M059J (cell line): ENCODE results near the gene ABCC4. TPM values are rescaled to one million over a fixed set of nuclear protein-coding genes. Genes with fewer than 3 reads are reported as not detected.

Source experiments
- DNase-seq: peaks from one replicate; pipeline ENCODE4 v3.0.0-alpha.2; 2012; ENCODE audit warnings: low read depth
- total RNA-seq: library from RNA; depleted of rRNA; stranded (reverse); fragments of >200 nt; shearing (Covaris generic); gene quantifications from 2 replicates; pipeline ENCODE4 v1.2.3, GENCODE V29; 2014

Gene ABCC4
- total RNA-seq, 1 experiment from 2014 or later: 20.6 TPM

GRCh38 chr13:95258098-95258497, 43.2 kb downstream of the ABCC4 start:
- DNase-seq: no peak

DNA sequence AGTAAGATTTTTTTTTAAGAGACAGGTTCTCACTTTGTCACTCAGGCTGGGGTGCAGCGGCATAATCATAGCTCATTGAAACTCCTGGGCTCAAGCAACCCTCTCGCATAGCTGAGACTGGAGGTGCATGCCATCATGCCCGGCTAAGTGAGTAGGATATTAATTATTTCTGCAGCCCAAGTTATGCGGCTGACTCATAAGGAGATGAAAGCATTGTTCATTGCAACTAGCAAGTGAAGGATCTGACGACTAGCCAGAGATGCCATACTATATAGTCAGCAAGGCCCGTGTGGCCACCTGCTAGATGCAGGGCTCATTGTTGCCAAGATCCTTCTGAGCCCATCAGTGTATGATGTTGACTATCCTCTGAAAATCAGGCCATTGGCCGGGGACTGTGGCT, 45.2 kb downstream of the ABCC4 start:
- peak; percentile 97 for DNase-seq

DNA sequence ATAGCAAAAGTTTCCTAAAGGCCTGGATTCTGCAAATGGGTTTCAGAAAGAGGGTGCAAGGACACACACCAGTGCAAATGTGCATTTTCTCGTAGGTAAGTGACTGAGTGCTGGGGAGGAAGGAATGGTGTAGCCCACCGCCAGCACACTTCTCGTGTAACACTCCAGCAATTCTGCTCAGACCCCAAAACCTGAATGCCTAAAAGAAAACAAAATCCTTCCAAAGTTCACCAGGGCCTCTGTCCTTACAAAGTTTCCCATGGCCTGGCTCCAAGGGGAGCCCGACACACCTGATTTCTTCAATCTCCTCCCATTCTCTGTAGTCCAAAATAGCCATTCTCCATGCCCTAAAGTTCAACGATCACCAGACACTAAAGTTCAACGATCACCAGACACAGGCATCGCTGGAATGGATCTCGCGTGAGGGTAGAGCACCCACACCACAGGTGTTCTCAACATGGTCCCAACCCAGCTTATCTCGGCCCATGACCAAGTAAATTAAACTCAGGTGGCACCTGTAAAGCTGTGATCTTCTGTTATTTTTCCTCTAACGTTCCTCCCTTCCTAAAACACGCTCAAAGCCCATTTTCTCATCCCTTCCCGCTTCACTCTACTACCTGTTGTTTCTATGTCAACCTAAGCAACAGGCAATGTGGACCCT, 46.0 kb downstream of the ABCC4 start:
- DNase-seq: no peak

GRCh38 chr13:95254339-95254738, 46.9 kb downstream of the ABCC4 start:
- DNase-seq: peak; percentile 68

DNA sequence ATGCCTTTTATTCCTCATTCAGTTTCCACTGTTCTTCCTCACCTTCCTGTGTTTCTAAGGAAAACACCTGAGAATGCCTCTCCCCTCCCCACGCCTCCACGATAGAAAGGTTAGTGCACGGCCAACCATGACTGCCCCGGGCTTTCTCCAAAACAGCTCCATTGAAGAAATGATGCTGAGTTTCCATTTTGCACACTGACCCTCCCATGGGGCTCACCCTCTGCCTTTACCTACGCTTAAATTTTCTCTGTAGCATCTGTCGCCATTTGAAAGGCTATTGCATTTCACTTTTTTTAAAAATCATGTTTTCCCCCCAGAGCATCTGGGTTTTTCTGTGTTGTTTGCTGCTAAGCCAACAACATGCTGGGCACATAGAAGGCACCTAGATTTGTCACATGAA, 48.2 kb downstream of the ABCC4 start:
- no peak for DNase-seq

DNA sequence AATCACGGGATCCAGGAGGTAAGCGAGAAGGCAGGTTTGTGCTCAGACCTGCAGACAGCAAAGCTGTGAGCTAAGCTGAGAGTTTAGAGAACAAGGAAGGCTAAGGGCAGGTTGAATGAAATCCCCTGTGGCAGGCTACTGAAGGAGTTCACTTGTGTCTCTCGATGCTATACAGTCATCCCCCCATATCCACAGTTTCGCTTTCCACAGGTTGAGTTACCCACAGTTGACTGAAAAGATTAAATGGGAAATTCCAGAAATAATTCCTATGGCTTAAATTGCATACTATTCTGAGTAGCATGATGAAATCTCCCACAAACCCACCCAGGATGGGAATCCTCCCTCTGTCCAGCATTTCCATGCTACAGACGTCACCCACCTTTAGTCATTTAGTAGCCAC, 49.6 kb downstream of the ABCC4 start:
- DNase-seq: no peak

DNA sequence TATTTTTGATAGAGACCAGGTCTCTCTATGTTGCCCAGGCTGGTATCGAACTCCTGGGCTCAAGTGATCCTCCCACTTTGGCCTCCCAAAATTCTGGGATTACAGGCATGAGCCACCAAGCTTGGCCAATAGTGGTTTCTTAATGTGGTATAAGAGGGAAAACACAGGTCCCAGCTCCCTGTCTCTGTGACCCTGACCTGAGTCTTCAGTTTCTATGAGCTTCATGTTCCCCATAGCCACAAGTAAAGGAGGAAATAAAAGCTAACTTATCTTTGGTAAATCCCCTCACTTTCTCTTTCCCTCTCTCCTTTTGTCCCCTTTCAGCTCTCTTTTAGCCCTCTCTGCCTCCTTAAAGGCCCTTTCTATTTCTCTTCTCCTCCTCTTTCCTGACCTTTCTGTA, 50.3 kb downstream of the ABCC4 start:
- DNase-seq: no peak

DNA sequence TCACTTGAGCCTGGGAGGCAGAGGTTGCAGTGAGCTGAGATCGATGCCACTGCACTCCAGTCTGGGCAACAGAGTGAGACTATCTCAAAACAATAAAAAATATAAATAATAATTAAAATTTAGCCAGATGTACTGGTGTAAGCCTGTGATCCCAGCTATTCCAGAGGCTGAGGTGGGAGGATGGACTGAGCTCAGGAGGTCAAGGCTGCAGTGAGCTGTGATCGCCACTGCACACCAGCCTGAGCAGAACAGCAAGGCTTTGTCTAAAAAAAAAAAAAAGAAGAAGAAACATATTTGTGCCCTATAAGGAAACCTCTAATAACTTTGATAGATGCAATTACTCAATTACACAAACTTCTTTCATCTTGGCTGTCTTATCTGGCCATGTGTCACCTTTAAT, 52.3 kb downstream of the ABCC4 start:
- DNase-seq: no peak

DNA sequence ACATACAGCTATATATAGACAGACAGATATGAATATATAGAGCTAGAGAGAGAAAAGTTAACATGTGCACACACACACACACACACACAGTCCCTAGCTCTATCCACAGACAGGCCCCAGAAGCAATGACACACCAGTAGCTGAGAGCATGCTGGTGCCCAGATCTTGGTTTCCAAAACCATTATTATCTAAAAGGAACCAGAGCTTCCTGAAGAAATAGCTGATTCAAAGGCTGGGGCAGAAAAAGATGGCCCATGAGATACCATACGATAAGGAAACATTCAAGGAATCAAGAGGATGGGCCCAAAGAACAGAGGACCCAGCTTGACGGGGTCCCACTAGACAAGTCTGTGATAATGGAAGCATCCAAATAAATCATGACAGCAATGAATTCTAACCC, 53.4 kb downstream of the ABCC4 start:
- no peak for DNase-seq

- DNase-seq: no peak
These were observed 54.1 kb downstream of the ABCC4 start for GRCh38 chr13:95247171-95247570.

GRCh38 chr13:95246292-95247082, 54.8 kb downstream of the ABCC4 start:
- DNase-seq: peak; percentile 38

- DNase-seq: no peak
These were observed 56.2 kb downstream of the ABCC4 start for GRCh38 chr13:95245071-95245470.

DNA sequence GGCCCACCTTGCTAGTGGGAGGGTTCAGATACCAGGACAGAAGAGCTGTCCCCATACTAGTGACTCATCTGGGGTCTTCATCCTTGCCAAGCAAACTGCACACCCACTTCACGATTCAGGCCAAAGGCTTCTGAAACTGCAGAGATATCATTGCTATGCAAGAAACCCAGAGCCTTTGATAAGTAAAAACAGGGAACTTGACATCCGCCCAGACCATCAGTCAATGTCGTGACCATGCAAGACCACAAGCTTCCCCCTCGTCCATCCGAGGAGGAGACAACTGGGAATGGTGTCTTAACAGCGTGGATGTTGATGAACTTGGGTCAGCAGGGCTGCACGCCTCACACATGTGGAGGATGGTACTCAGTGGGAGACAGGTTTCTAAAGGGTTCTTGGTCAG, 58.0 kb downstream of the ABCC4 start:
- no peak for DNase-seq

DNA sequence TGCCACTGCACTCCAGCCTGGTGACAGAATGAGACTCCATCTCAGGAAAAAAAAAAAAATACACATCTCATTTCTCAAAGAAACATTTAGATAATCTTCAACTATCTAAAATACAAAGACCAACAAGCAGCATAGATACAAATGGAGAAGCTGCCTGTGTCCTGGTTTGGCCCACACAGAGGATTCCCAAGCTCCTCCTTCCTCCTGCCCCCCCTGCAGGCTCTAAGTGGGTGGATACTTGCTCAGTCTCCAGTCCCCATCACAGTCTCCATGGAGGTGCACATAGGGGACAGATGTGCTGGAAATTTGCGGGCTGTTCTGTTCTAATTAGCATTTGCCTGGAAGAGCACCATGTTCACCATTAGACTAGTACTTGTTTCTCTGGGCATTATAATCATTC, 59.9 kb downstream of the ABCC4 start:
- DNase-seq: no peak

DNA sequence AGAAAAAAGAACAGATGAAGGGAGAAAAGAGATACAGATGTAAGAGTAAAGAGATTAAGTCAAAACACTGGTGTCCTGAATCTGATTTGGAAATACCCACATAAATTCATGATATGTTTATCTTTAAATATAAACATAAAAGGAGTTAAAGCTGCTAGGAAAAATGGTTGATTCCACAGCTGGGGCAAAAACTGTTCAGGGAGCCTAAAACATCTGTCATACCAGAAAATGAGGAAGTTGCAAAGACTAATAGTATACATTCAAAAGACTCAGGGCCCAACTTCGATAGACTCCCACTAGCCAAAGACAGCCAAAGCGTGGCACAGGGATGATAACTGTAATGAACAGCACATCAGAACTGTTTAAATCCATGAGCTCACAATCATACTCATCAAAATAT, 62.0 kb downstream of the ABCC4 start:
- no peak for DNase-seq

- DNase-seq: no peak
These were observed 63.9 kb downstream of the ABCC4 start for GRCh38 chr13:95237310-95237870.

GRCh38 chr13:95236774-95237173, 64.5 kb downstream of the ABCC4 start:
- DNase-seq: no peak

DNA sequence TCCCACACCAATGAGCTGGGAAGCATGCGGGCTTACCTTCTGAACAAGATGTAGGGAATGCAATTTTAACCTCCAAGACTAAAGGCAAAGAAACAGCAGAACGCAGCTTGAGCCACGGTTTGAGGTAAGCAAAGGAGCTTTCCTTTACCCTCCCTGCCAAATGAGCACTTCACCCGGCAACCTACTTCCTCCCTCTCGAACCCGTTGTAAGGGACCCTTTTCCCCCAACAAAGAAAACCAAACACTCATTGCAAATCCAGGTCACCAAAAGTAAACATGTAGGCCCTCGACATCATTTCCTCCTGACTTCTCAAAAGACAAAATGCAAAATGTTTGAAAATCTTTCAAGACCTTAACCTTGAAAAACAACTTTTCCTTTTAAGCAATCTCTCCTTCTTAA, 65.3 kb downstream of the ABCC4 start:
- DNase-seq: no peak

DNA sequence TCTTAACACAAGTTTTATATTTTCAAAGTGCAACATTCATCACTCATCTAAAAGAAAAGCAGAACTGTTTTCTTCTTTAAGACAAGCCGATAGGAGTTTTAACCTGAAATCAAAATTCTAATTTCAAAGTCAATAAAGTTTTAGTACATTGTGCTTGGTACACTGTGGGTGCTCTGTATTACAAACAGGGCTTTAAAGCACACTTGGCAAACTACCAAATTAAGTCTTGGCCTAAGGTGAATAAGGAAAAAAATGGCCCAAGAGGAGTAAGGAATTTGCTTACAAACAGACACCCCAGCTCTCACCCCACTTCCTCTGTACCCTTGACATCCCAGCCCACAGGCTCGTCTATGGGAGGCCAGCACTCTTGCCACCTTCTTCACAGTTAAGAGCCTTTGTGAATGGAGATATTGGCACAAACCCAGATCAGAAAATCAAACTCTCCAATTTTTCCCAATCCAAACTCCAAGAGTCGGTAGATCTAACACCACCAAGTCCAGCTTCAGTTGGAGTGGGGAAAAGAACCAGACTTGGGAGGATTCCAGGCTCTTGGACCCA, 66.0 kb downstream of the ABCC4 start:
- DNase-seq: peak; percentile 16

- no peak for DNase-seq
These were observed 67.0 kb downstream of the ABCC4 start for GRCh38 chr13:95234242-95234641.

- no peak for DNase-seq
These were observed 68.1 kb downstream of the ABCC4 start for GRCh38 chr13:95233026-95233635.

DNA sequence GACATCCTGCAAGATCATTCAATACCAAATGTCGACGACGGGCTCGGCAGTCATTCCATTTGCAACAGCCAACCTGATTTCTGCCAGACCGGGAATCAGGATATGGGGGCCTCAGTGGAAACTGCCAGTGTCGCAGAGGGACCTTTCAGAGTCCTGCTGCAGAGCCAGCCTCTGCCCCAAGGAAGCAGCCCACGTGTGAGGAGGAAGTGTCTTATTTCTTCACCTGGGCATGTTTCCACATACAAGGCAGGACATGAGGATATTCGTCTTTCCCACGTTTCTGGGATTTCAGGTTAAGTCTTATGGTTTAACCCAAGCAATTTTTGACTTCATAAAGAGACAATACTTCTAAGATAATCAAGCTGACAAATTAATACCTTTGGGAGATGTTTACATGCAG, 69.9 kb downstream of the ABCC4 start:
- DNase-seq: no peak
